Measurements from ENCODE around the gene ODAD3.

- TF ChIP-seq CTCF (IDR thresholded peaks at IDR 0.05) (no peak), POLR2A (IDR thresholded peaks at IDR 0.05) (no peak), EP300 (IDR thresholded peaks at IDR 0.05) (no peak)
Measured at GRCh38 chr19:11444059-11444458, 9.1 kb upstream of the ODAD3 start.
